ENCODE data around the gene WFDC10A.
"Not testable (repeated sequence)": the region's sequence is repeated elsewhere in the genome, so short reads cannot be mapped to it uniquely, and the experiment has no call there.

Gene WFDC10A

GRCh38 chr20:45649312-45649863 lies 19.8 kb downstream of the WFDC10A start:
- DNase-seq (ENCODE audit: low spot score), result no peak

DNA sequence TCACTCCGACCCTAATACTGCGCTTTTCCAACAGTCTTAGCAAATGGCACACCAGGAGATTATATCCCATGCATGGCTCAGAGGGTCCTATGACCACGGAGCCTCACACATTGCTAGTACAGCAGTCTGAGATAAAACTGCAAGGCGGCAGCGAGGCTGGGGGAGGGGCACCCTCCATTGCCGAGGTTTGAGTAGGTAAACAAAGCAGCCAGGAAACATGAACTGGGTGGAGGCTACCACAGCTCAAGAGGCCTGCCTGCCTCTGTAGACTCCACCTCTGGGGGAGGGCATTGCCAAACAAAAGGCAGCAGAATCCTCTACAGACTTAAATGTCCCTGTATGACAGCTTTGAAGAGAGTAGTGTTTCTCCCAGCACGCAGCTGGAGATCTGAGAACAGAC lies 22.2 kb downstream of the WFDC10A start:
- DNase-seq (ENCODE audit: low spot score), result not testable (repeated sequence)

DNA sequence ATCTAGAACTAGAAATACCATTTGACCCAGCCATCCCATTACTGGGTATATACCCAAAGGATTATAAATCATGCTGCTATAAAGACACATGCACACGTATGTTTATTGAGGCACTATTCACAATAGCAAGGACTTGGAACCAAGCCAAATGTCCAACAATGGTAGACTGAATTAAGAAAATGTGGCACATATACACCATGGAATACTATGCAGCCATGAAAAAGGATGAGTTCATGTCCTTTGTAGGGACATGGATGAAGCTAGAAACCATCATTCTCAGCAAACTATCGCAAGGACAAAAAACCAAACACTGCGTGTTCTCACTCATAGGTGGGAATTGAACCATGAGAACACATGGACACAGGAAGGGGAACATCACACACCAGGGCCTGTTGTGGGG lies 27.5 kb downstream of the WFDC10A start:
- not testable (repeated sequence) for DNase-seq (ENCODE audit: low spot score)

GRCh38 chr20:45670139-45670538 lies 40.6 kb downstream of the WFDC10A start, which contains the start of gene WFDC11:
Gene WFDC11, minus strand, starts transcription at chr20:45670239. Its CDS starts 19,639 bp downstream, at chr20:45650600.
- DNase-seq (ENCODE audit: low spot score), result no peak

- no peak for DNase-seq (ENCODE audit: low spot score)
Measured at GRCh38 chr20:45672765-45673164, 43.2 kb downstream of the WFDC10A start.

GRCh38 chr20:45679650-45680049 lies 50.1 kb downstream of the WFDC10A start:
- DNase-seq (ENCODE audit: low spot score), result no peak

Measured in activated CD4-positive, alpha-beta T cell treated with anti-CD3 and anti-CD28 coated beads, Interleukin-2, Interleukin-4, amounts not matched to agents 100 ng/mL and 50 ng/mL, durations not matched to agents 16 hours and 8 hours (primary cell).